ENCODE results near the gene PHOSPHO2.
A peak's percentile ranks its signal among the peaks of the same experiment; 100 is the strongest.

The PHOSPHO2 gene

GRCh38 chr2:169716938-169717690, 22.8 kb downstream of the PHOSPHO2 start:
- no peak for DNase-seq (ENCODE audit: low spot score)

- DNase-seq (ENCODE audit: low spot score): no peak
Observed at GRCh38 chr2:169717691-169718063, 23.4 kb downstream of the PHOSPHO2 start.

- no peak for DNase-seq (ENCODE audit: low spot score)
Observed at GRCh38 chr2:169718930-169719504, 24.7 kb downstream of the PHOSPHO2 start.

GRCh38 chr2:169721016-169721415, 26.7 kb downstream of the PHOSPHO2 start:
- DNase-seq (ENCODE audit: low spot score): no peak

- no peak for DNase-seq (ENCODE audit: low spot score)
Observed at GRCh38 chr2:169727065-169727464, 32.8 kb downstream of the PHOSPHO2 start.

GRCh38 chr2:169729274-169729605, 35.0 kb downstream of the PHOSPHO2 start:
- DNase-seq (ENCODE audit: low spot score): no peak

GRCh38 chr2:169732075-169732474, 37.8 kb downstream of the PHOSPHO2 start:
- no peak for DNase-seq (ENCODE audit: low spot score)

- peak; percentile 7 for DNase-seq (ENCODE audit: low spot score)
Observed at GRCh38 chr2:169732583-169733358, 38.5 kb downstream of the PHOSPHO2 start.

- peak; percentile 23 for DNase-seq (ENCODE audit: low spot score)
Observed at GRCh38 chr2:169734169-169734847, 40.0 kb downstream of the PHOSPHO2 start.

- no peak for DNase-seq (ENCODE audit: low spot score)
Observed at GRCh38 chr2:169735623-169736022, 41.4 kb downstream of the PHOSPHO2 start.

GRCh38 chr2:169736902-169737301, 42.6 kb downstream of the PHOSPHO2 start:
- DNase-seq (ENCODE audit: low spot score): no peak

- DNase-seq (ENCODE audit: low spot score): no peak
Observed at GRCh38 chr2:169738566-169739229, 44.4 kb downstream of the PHOSPHO2 start.

- no peak for DNase-seq (ENCODE audit: low spot score)
Observed at GRCh38 chr2:169739351-169739750, 45.1 kb downstream of the PHOSPHO2 start.

- DNase-seq (ENCODE audit: low spot score): no peak
Observed at GRCh38 chr2:169743549-169743948, 49.3 kb downstream of the PHOSPHO2 start.

GRCh38 chr2:169746240-169746639, 52.0 kb downstream of the PHOSPHO2 start:
- no peak for DNase-seq (ENCODE audit: low spot score)

GRCh38 chr2:169748319-169748718, 54.0 kb downstream of the PHOSPHO2 start:
- no peak for DNase-seq (ENCODE audit: low spot score)

Measured in germinal center (tissue), 1 donor.